ENCODE results near the gene SOS1. TPM values are rescaled to one million over a fixed set of nuclear protein-coding genes. Genes with fewer than 3 reads are reported as not detected.
"Not testable (repeated sequence)": the region's sequence is repeated elsewhere in the genome, so short reads cannot be mapped to it uniquely, and the experiment has no call there.

SOS1 gene
- total RNA-seq: 252 and 273 TPM in 2 replicates

DNA sequence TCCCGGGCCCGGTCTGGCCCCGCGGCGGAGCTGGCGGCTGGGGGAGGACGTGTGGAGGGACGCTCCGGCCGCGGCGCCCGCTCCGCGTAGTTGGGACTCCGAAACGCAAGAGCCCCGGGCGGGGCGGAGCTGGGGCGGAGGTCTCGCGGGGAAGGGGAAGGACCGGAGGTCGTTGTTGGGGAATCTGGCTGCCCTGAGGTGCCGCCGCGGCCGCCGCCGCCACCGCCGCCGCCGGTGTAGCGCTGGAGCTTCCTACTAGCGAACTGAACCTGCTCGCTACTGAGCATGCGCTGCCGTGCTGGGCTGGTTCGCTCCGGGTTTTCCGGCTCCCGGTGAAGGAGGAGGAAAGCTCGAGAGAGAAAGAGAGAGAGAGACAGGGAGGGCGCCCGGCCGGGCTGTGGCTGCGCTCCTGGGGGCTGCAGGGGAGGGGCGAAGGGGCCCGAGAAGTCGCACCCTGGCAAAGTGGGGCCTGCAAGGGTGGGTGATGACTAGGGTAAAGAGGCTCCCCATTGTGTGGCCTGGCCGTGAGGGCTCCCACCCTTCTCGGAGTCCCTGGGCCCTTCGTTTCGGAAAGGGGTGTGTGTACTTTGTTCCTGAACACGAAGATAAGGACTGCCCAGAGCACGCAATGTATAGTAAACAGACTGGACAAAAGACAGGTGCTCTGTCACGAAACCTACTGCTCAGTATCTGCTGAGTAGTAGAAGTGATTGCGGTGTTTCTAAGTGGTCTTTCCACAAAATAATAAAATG is at the start of gene SOS1:
TSS of gene SOS1 (minus strand) at position 281 of the 752 bp plus-strand sequence. CDS start 629 bp downstream, outside the sequence.
- intact Hi-C loops (cut with micrococcal nuclease): loop anchor here (1.0 to 5.0 kb wide), 3 partner anchors 96 to 744 kb away; partner anchors contain the start of gene ATL2

DNA sequence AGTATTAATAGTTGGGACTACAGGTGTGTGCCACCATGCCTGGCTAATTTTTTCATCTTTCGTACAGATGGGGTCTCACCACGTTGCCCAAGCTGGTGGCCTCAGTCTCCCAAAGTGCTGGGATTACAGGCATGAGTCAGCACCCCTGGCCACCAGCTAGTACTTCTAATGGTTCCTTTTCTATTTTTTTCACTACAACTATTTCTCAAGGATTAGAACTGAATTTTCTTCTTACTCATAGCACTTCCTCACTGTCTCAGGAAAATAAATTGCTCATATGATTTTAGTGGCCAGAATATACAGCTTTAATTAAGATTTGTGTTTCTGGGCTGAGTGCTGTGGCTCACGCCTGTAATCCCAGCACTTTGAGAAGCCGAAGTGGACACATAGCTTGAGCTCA is 43.2 kb upstream of the SOS1 start:
- intact Hi-C loops (cut with micrococcal nuclease): no loop called here

GRCh38 chr2:39160982-39161381 is 40.1 kb upstream of the SOS1 start:
- intact Hi-C loops (cut with micrococcal nuclease): no loop called here

DNA sequence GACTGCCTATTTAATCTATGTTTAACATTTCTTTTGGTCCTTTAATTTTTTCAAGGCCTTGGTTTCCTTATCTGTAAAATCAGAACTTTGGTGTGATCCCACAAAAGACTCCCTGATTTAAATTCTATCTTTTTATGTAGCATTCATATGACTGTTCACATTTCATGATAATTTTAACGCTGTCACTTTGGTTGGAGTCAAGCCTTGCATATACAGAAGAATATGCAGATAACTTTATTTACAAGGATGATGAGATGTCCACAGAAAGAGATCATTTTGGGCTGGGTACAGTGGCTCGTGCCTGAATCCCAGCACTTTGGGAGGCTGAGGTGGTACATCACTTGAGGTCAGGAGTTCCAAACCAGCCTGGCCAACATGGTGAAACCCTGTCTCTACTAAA is 38.4 kb upstream of the SOS1 start:
- intact Hi-C loops (cut with micrococcal nuclease): no loop called here

- intact Hi-C loops (cut with micrococcal nuclease): no loop called here
These were observed 37.5 kb upstream of the SOS1 start for GRCh38 chr2:39158351-39158750.

- intact Hi-C loops (cut with micrococcal nuclease): no loop called here
These were observed 36.0 kb upstream of the SOS1 start for GRCh38 chr2:39156846-39157245.

DNA sequence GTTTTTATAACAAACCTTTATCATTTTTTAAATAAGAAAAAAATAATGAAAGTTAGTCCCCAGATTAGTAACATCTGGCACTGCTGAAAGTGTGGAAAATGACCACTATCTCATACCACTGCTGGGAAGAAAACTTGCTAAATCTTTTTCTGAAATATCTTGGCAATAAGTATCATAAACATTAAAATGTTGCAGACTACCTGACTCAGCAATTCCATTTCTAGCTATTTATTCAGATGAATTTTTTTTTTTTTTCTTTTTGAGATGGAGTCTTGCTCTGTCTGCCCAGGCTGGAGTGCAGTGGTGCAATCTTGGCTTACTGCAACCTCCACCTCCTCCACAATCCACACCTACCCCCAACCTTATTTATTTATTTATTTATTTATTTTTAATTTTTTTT is 35.3 kb upstream of the SOS1 start:
- intact Hi-C loops (cut with micrococcal nuclease): no loop called here

DNA sequence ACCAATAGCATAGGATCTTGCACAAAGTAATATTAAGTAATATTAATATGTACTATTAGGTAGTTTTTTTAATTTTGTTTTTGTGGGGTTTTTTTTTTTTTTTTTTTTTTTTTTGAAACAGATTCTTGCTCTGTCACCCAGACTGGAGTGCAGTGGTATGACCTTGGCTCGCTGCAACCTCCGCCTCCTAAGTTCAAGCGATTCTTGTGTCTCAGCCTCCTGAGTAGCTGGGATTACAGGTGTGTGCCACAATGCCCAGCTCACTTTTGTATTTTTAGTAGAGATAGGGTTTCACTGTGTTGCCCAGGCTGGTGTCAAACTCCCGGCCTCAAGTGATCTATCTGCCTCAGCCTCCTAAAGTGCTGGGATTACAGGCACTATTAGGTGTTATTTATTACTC is 34.7 kb upstream of the SOS1 start:
- intact Hi-C loops (cut with micrococcal nuclease): not testable (repeated sequence)

DNA sequence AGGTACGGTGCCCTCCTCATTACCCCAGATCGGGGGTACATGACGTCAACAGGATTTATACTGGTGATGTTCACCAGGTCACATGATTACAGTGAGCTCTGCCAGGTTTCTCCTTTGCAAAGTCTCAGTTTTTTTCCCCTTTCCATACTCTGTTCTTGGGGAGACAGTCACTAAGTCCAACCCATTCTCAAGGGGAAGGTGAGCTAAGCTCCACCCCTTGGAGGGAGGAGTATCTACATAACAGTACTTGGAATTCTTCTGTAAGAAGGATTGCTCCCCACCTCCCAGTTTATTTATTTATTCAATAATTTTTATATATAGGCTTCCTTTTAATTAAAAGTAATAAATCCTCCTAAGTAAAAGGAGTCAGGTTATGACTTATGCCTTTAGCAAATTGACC is 34.1 kb upstream of the SOS1 start:
- intact Hi-C loops (cut with micrococcal nuclease): no loop called here

DNA sequence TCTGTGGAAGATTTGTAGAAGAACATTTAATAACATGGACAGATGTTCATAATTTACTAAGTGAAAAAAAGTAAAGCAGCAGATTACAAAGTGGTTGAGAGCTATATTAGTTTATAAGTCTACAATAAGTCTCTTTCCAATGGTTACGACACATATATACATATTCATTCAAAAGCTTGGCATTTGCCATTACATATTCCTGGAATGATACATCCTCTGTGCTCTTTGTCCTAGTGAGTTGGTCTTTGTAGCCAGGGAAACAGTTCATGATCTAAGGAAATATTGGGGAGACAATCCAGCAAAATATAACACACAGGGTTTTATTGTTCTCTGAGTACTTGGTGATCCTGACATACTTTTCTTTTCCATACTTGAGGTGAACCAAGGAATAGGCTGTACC is 32.5 kb upstream of the SOS1 start:
- intact Hi-C loops (cut with micrococcal nuclease): no loop called here

DNA sequence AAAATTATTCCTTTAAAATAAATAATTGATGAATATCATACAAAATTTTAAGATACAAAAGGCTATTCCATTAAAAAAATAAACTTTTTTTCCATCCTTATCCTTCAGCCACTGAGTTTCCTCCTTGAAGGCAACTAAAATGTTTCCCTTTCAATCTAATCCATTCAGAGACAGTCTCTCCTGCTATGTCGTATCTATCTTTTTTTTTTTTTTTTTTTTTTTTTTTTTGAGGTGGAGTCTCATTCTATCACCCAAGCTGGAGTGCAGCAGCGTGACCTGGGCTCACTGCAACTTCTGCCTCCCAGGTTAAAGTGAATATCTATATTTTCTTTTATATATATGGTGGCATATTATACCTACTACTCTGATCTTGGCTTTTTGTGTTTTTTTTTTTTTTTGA is 31.7 kb upstream of the SOS1 start:
- intact Hi-C loops (cut with micrococcal nuclease): no loop called here

- intact Hi-C loops (cut with micrococcal nuclease): no loop called here
These were observed 30.1 kb upstream of the SOS1 start for GRCh38 chr2:39150890-39151497.

DNA sequence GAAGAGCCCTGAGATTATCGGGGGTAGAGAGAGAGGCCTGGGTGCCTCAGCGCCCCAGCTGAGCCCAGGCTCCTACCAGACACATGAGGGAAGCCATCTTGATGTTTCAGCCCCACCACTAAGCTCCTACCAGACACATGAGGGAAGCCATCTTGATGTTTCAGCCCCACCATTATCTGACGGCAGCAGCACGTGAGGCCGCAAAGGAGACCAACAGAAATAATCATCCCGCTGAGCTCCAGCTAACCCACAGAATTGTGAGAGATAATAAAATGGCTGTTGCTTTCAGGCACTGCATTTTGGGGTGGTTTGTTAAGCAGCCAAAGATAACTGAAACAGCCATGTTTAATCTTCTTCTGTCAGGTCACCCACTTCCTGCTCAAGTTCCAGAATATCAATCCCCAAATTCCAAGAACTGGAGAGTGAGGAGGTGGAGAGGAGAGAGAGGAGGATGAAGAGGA is 29.3 kb upstream of the SOS1 start:
- intact Hi-C loops (cut with micrococcal nuclease): no loop called here

GRCh38 chr2:39146630-39147029 is 25.8 kb upstream of the SOS1 start:
- intact Hi-C loops (cut with micrococcal nuclease): no loop called here

DNA sequence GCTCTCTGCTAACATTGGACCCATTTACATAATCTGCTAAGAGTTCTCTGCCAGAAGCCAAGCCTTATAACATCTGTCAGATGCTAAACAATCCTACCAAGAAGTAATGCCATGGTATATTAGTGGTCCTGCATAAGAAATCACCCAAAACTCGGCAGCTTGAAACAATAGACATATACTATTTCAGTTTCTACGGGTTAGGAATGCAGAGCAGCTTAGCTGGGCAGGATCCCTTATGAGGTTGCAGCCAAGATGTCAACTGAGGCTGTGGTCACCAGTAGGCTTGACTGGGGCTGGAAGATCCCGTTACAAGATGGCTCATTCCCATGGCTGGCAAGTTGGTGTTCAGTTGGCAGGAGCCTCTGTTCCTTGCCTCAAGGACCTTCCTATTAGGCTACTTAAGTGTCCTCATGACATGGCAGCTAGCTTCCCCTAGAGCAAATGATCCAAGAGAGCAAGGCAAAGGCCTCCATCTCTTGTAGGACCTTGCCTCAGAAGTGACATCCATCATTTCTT is 25.1 kb upstream of the SOS1 start:
- intact Hi-C loops (cut with micrococcal nuclease): no loop called here

- intact Hi-C loops (cut with micrococcal nuclease): no loop called here
These were observed 23.6 kb upstream of the SOS1 start for GRCh38 chr2:39144416-39144815.

DNA sequence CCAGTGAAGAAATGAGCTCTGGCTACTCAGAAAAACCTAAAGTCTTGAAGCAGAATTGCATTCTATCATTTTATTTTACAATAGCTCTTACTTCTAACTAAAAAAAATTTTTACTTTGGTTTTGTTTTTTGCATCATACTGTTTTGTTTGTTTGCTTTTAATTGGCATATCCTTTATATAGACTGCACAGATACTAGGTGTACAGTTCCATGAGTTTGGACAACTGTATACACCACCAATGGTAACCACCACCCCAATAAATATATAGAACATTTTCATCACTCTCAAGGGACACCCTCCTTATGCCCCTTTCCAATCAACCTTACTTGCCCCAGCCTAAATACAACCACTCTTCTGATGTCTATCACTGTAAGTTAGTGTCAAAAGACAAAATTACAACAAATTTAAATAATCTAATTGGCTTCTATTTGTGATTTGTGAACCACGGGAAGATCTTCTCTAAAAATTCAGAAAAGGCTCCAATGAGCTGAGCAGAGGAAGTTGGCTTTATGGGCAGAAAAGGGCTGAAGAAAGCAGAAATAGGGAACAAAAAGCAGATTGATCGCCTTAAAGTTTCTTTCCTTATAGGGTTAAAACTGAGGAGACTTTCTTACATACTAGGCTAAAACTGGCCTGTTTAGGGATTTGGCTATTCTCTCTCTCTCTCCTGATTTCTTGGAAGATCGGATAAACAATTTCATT is 22.2 kb upstream of the SOS1 start:
- intact Hi-C loops (cut with micrococcal nuclease): loop anchor here (2.0 kb wide), 1 partner anchor 14 kb away; no protein-coding TSS in a partner anchor

DNA sequence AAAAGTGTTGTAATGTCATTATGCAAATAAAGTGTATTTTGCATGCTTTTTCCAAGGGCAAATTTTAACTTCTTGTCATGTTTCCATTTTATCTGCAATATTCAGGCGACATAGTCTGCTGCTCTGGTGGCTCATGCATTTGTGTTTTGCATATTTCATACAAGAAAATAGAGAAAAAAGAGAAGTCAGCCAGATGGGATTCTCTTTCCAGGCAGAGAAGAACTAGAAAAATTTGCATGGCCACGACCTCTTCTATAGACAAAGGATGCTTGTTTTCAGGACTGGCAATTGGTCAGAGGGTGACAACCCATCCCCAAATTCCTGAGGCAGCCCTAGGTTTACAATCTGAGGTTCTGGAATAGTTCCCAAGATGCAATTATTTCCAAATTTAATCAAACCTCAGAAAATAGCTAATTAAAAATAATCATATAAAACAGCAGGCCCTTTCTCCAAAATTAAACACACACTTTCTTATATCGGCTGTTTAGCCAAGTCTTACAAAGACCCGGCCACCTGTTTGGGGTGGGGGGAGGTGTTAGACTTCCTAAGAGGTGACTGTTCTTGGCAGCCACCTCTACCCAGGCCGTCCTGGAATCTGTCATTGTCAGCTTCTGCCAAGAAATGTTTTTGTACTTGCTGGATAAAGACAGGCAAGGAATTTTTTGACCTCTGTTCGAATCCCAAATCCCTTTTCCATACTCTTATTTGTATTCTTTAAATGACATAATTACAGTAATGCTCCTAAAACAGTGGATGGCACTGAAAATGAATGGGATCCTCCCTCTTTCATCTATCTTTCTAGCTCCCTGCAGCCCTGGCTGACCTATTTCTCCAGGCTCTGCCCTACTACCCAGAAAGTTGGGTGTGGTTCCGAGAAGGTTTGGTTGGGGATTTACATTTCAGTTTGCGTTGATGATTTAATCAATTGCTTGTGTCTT is 20.8 kb upstream of the SOS1 start:
- intact Hi-C loops (cut with micrococcal nuclease): loop anchor here (2.0 kb wide), 1 partner anchor 13 kb away; no protein-coding TSS in a partner anchor

DNA sequence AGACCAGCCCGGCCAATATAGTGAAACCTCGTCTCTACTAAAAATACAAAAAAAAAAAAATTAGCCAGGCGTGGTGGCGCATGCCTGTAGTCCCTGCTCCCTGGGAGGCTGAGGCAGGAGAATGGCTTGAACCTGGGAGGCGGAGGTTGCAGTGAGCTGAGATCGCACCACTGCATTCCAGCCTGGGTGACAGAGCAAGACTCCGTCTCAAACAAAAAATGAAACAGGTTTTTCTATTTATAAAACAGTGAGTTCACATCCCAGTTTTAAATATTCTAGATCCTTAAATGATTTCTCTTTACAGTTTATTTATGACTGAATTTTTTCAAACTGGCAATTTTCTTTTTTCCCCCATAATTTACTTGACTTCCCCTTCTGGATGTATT is 20.1 kb upstream of the SOS1 start:
- intact Hi-C loops (cut with micrococcal nuclease): not testable (repeated sequence)

DNA sequence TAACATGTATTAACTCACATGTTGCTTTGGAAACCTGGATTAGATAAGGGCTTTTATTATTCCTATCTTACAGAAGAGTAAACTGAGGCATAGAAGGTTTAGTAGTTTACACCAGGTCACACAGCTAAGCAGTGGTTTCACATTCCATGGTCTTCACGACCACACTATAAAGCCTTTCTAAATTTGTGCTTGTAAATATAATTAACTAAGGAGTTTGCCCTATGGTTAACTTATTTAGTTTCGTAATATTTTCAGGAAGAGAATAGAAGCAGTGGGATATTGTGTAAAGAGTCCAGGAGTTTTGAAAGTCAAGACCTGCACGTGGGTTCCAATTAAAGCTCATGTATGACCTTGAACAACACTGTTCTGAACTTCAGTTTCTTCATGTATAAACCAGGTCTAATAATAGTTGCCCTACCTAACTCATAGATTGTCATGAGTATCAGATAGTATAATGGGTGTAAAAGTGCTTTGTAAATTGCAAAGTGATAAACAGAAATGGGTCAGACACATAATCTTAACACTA is 19.5 kb upstream of the SOS1 start:
- intact Hi-C loops (cut with micrococcal nuclease): no loop called here

All from T-helper 2 cell treated with Interferon-gamma antibody and Interleukin-4, amounts not matched to agents 100 ng/mL and 5 ng/mL, for 36 hours (primary cell).